Measurements from ENCODE around the gene P2RY2.

DNA sequence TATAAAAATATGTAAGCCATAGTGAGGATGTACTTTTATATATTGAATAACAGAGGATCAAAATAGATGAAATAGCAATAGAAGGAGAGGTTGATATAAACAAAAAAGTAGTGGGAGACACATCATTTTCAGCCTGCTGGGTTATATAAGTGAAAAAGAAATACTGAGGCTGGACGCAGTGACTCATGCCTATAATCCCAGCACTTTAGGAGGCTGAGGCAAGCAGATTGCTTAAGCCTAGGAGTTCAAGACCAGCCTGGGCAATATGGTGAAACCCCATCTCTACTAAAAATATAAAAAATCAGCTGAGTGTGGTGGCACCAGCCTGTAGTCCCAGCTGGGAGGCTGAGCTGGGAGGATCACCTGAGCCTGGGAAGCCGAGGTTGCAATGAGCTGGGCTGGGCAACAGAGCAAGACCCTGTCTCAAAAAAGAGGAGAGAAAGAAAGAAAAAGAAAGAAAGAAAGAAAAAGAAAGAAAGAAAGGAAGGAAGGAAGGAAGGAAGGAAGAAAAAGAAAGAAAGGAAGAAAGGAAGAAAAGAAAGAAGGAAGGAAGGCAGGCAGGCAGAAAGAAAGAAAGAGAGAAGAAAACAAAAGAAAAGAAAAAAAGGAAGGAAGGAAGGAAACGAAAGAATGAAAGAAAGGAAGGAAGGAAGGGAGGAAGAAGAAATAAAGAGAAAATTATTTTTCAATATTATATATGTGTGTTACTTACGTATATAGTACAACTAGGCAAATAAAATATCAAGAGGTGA is 7.0 kb upstream of the P2RY2 start:
- TF ChIP-seq ARNTL (CRISPR knock-in tag; IDR thresholded peaks at IDR 0.05; ENCODE audit: borderline replicate concordance, low read depth) (no peak), PATZ1 (CRISPR knock-in tag; IDR thresholded peaks at IDR 0.05; ENCODE audit: borderline replicate concordance) (no peak), SNAI2 (CRISPR knock-in tag; IDR thresholded peaks at IDR 0.05) (no peak), TOX (CRISPR knock-in tag; IDR thresholded peaks at IDR 0.05; ENCODE audit: borderline replicate concordance) (no peak), ZFP3 (CRISPR knock-in tag; IDR thresholded peaks at IDR 0.05) (no peak), ZC3H10 (CRISPR knock-in tag; IDR thresholded peaks at IDR 0.05) (no peak), ISL1 (CRISPR knock-in tag; IDR thresholded peaks at IDR 0.05) (no peak), ESRRG (CRISPR knock-in tag; IDR thresholded peaks at IDR 0.05) (no peak), ZFP30 (CRISPR knock-in tag; IDR thresholded peaks at IDR 0.05) (no peak), BACH2 (CRISPR knock-in tag; IDR thresholded peaks at IDR 0.05; ENCODE audit: borderline replicate concordance) (no peak)
- TF ChIP-seq, protein P1, sequence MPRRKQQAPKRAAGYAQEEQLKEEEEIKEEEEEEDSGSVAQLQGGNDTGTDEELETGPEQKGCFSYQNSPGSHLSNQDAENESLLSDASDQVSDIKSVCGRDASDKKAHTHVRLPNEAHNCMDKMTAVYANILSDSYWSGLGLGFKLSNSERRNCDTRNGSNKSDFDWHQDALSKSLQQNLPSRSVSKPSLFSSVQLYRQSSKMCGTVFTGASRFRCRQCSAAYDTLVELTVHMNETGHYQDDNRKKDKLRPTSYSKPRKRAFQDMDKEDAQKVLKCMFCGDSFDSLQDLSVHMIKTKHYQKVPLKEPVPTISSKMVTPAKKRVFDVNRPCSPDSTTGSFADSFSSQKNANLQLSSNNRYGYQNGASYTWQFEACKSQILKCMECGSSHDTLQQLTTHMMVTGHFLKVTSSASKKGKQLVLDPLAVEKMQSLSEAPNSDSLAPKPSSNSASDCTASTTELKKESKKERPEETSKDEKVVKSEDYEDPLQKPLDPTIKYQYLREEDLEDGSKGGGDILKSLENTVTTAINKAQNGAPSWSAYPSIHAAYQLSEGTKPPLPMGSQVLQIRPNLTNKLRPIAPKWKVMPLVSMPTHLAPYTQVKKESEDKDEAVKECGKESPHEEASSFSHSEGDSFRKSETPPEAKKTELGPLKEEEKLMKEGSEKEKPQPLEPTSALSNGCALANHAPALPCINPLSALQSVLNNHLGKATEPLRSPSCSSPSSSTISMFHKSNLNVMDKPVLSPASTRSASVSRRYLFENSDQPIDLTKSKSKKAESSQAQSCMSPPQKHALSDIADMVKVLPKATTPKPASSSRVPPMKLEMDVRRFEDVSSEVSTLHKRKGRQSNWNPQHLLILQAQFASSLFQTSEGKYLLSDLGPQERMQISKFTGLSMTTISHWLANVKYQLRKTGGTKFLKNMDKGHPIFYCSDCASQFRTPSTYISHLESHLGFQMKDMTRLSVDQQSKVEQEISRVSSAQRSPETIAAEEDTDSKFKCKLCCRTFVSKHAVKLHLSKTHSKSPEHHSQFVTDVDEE (CRISPR knock-in tag; IDR thresholded peaks at IDR 0.05), result no peak
- TF ChIP-seq, protein P2, sequence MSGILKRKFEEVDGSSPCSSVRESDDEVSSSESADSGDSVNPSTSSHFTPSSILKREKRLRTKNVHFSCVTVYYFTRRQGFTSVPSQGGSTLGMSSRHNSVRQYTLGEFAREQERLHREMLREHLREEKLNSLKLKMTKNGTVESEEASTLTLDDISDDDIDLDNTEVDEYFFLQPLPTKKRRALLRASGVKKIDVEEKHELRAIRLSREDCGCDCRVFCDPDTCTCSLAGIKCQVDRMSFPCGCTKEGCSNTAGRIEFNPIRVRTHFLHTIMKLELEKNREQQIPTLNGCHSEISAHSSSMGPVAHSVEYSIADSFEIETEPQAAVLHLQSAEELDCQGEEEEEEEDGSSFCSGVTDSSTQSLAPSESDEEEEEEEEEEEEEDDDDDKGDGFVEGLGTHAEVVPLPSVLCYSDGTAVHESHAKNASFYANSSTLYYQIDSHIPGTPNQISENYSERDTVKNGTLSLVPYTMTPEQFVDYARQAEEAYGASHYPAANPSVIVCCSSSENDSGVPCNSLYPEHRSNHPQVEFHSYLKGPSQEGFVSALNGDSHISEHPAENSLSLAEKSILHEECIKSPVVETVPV (CRISPR knock-in tag; IDR thresholded peaks at IDR 0.05), result no peak
- TF ChIP-seq, protein P3, sequence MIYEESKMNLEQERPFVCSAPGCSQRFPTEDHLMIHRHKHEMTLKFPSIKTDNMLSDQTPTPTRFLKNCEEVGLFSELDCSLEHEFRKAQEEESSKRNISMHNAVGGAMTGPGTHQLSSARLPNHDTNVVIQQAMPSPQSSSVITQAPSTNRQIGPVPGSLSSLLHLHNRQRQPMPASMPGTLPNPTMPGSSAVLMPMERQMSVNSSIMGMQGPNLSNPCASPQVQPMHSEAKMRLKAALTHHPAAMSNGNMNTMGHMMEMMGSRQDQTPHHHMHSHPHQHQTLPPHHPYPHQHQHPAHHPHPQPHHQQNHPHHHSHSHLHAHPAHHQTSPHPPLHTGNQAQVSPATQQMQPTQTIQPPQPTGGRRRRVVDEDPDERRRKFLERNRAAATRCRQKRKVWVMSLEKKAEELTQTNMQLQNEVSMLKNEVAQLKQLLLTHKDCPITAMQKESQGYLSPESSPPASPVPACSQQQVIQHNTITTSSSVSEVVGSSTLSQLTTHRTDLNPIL (CRISPR knock-in tag; IDR thresholded peaks at IDR 0.05; ENCODE audit: low read depth), result no peak
